ENCODE measurements around the gene CLIC5. TPM values are rescaled to one million over a fixed set of nuclear protein-coding genes. Genes with fewer than 3 reads are reported as not detected.
A peak's percentile ranks its signal among the peaks of the same experiment; 100 is the strongest.

CLIC5 gene
- total RNA-seq, 4 donors from 2014 or later = 0.45 to 2.6 (median 1.6) TPM

GRCh38 chr6:46058951-46059350 lies 43.3 kb upstream of the CLIC5 start:
- peaks cover 3% of the 10 kb centered on the region for H3K27me3 ChIP-seq
- H3K36me3 ChIP-seq = no peaks in the 10 kb centered on the region
- TF ChIP-seq POLR2A (IDR thresholded peaks at IDR 0.05) (no peak), EP300 (IDR thresholded peaks at IDR 0.05) (no peak), POLR2AphosphoS5 (IDR thresholded peaks at IDR 0.05) (no peak), CTCF (IDR thresholded peaks at IDR 0.05) (no peak)
- 83% methylated on average over 1 of the region's 1 CpG for WGBS
- DNase-seq (ENCODE audit: low spot score in 2 of 2) = no peak
- H3K27ac ChIP-seq = no peak overlapping the region
- no peak overlapping the region for H3K4me3 ChIP-seq
- no peaks in the 10 kb centered on the region for H3K4me1 ChIP-seq
- H3K9me3 ChIP-seq = peaks cover 3% of the 10 kb centered on the region

- DNase-seq (ENCODE audit: low spot score in 2 of 2) = no peak
- Histone ChIP-seq H3K4me3 (no peak overlapping the region), H3K9me3 (no peaks in the 10 kb centered on the region), H3K27me3 (no peaks in the 10 kb centered on the region), H3K27ac (no peak overlapping the region), H3K36me3 (no peaks in the 10 kb centered on the region), H3K4me1 (no peaks in the 10 kb centered on the region)
- TF ChIP-seq POLR2AphosphoS5 (IDR thresholded peaks at IDR 0.05) (no peak), EP300 (IDR thresholded peaks at IDR 0.05) (no peak), POLR2A (IDR thresholded peaks at IDR 0.05) (no peak), CTCF (IDR thresholded peaks at IDR 0.05) (no peak)
Observed at GRCh38 chr6:46057792-46058191, 42.1 kb upstream of the CLIC5 start.

GRCh38 chr6:46056906-46057529 lies 41.4 kb upstream of the CLIC5 start:
- H3K4me3 ChIP-seq = no peak overlapping the region
- no peaks in the 10 kb centered on the region for H3K36me3 ChIP-seq
- no peaks in the 10 kb centered on the region for H3K27me3 ChIP-seq
- WGBS = 95% methylated on average over 4 of the region's 4 CpGs
- no peak overlapping the region for H3K27ac ChIP-seq
- no peaks in the 10 kb centered on the region for H3K4me1 ChIP-seq
- no peaks in the 10 kb centered on the region for H3K9me3 ChIP-seq
- DNase-seq (ENCODE audit: low spot score in 2 of 2) = no peak
- TF ChIP-seq CTCF (IDR thresholded peaks at IDR 0.05) (no peak), POLR2AphosphoS5 (IDR thresholded peaks at IDR 0.05) (no peak), EP300 (IDR thresholded peaks at IDR 0.05) (no peak), POLR2A (IDR thresholded peaks at IDR 0.05) (no peak)

GRCh38 chr6:46054516-46054915 lies 38.9 kb upstream of the CLIC5 start:
- Histone ChIP-seq H3K4me1 (no peaks in the 10 kb centered on the region), H3K27me3 (no peaks in the 10 kb centered on the region), H3K36me3 (no peaks in the 10 kb centered on the region), H3K9me3 (no peaks in the 10 kb centered on the region), H3K27ac (no peak overlapping the region), H3K4me3 (no peak overlapping the region)
- no peak for TF ChIP-seq POLR2A (IDR thresholded peaks at IDR 0.05)
- no peak for TF ChIP-seq EP300 (IDR thresholded peaks at IDR 0.05)
- TF ChIP-seq CTCF (IDR thresholded peaks at IDR 0.05) = no peak
- no peak for TF ChIP-seq POLR2AphosphoS5 (IDR thresholded peaks at IDR 0.05)
- DNase-seq (ENCODE audit: low spot score in 2 of 2) = no peak
- WGBS = 82% methylated on average over 5 of the region's 5 CpGs

GRCh38 chr6:46053039-46053933 lies 37.6 kb upstream of the CLIC5 start:
- Histone ChIP-seq H3K27me3 (no peaks in the 10 kb centered on the region), H3K4me1 (no peaks in the 10 kb centered on the region), H3K9me3 (no peaks in the 10 kb centered on the region), H3K4me3 (no peak overlapping the region), H3K36me3 (no peaks in the 10 kb centered on the region), H3K27ac (peak overlapping the region; percentile 48)
- DNase-seq (ENCODE audit: low spot score in 2 of 2) = no peak
- WGBS = 70% methylated on average over 9 of the region's 9 CpGs
- TF ChIP-seq CTCF (IDR thresholded peaks at IDR 0.05) (no peak), POLR2AphosphoS5 (IDR thresholded peaks at IDR 0.05) (no peak), EP300 (IDR thresholded peaks at IDR 0.05) (no peak), POLR2A (IDR thresholded peaks at IDR 0.05) (no peak)

Data from suprapubic skin (tissue), 4 donors.